Peyer's patch (tissue), 4 donors: Measurements from ENCODE around the gene IGF2R. TPM values are rescaled to one million over a fixed set of nuclear protein-coding genes. Genes with fewer than 3 reads are reported as not detected.

Source experiments
- DNase-seq, 3 donors: peaks; one replicate each; pipeline ENCODE4 v3.0.0-alpha.2; 2017 to 2019
- H3K27ac ChIP-seq, 4 donors: fragments of 200-600 bp; sonication (generic); one replicate each; pipeline ENCODE4 v1.5.1; 2016 to 2019
- H3K27me3 ChIP-seq, 2 donors: fragments of 200-600 bp; sonication (generic); one replicate each; pipeline ENCODE4 v1.5.1; 2019
- H3K36me3 ChIP-seq, 3 donors: fragments of 200-600 bp; sonication (generic); one replicate each; pipeline ENCODE4 v1.5.1; 2016 to 2019
- H3K4me1 ChIP-seq, 4 donors: fragments of 200-600 bp; sonication (generic); one replicate each; pipeline ENCODE4 v1.5.1; 2016 to 2019
- H3K4me3 ChIP-seq, 4 donors: fragments of 200-600 bp; sonication (generic); 1 replicate in 3 of 4; 2 replicates in 1 of 4; pipeline ENCODE4 v1.5.1; 2016 to 2019; ENCODE audit warnings: mild to moderate bottlenecking in 1 of 4
- H3K9me3 ChIP-seq, 4 donors: fragments of 200-600 bp; sonication (generic); one replicate each; pipeline ENCODE4 v1.5.1; 2016 to 2019; ENCODE audit warnings: mild to moderate bottlenecking in 1 of 4
- CTCF ChIP-seq, 6 experiments: fragments of 450-650 bp in 4 of 6; fragments of 200-600 bp in 2 of 6; sonication (generic) in 1 of 6; IDR thresholded peaks; one replicate each; pipeline ENCODE4 v1.5.1; 2017 to 2019; ENCODE audit warnings: antibody characterized with exemption in 6 of 6, mild to moderate bottlenecking in 3 of 6, moderate library complexity in 1 of 6
- POLR2A ChIP-seq, 2 donors: fragments of 450-650 bp; IDR thresholded peaks; one replicate each; pipeline ENCODE4 v1.5.1; 2017; ENCODE audit warnings: antibody characterized with exemption in 2 of 2, mild to moderate bottlenecking in 2 of 2, moderate library complexity in 2 of 2
- total RNA-seq, 4 donors: library from RNA; depleted of rRNA; stranded (reverse); fragments of >200 nt; gene quantifications; one replicate each; pipeline ENCODE4 v1.1.0, GENCODE V29; 2016

IGF2R gene
- total RNA-seq, 4 donors from 2014 or later: 48.7 to 86.5 (median 82.3) TPM

- Histone ChIP-seq H3K4me1 (peaks cover 0 to 6% (median 0%) of the 10 kb centered on the region in 4 donors), H3K4me3 (no peak overlapping the region), H3K27me3 (no peaks in the 10 kb centered on the region), H3K36me3 (peaks cover 0 to 97% (median 0%) of the 10 kb centered on the region in 3 donors), H3K27ac (no peak overlapping the region), H3K9me3 (no peaks in the 10 kb centered on the region)
- no peak for DNase-seq
- TF ChIP-seq CTCF (IDR thresholded peaks at IDR 0.05): no peak
- no peak for TF ChIP-seq POLR2A (IDR thresholded peaks at IDR 0.05)
These were observed 92.1 kb downstream of the IGF2R start for GRCh38 chr6:160060920-160061447.

GRCh38 chr6:160063771-160064413, 95.0 kb downstream of the IGF2R start:
- Histone ChIP-seq H3K36me3 (peaks cover 0 to 96% (median 0%) of the 10 kb centered on the region in 3 donors), H3K9me3 (no peaks in the 10 kb centered on the region), H3K4me3 (no peak overlapping the region), H3K4me1 (no peaks in the 10 kb centered on the region), H3K27ac (no peak overlapping the region), H3K27me3 (no peaks in the 10 kb centered on the region)
- no peak for DNase-seq
- TF ChIP-seq POLR2A (IDR thresholded peaks at IDR 0.05) (no peak), CTCF (IDR thresholded peaks at IDR 0.05) (no peak)

- TF ChIP-seq POLR2A (IDR thresholded peaks at IDR 0.05) (no peak), CTCF (IDR thresholded peaks at IDR 0.05) (no peak)
- H3K27ac ChIP-seq: no peak overlapping the region
- no peaks in the 10 kb centered on the region for H3K9me3 ChIP-seq
- H3K4me3 ChIP-seq: no peak overlapping the region
- peaks cover 0 to 96% (median 0%) of the 10 kb centered on the region in 3 donors for H3K36me3 ChIP-seq
- DNase-seq: no peak
- peaks cover 0 to 8% (median 0%) of the 10 kb centered on the region in 4 donors for H3K4me1 ChIP-seq
- H3K27me3 ChIP-seq: no peaks in the 10 kb centered on the region
These were observed 96.3 kb downstream of the IGF2R start for GRCh38 chr6:160065200-160065599.

- no peak overlapping the region for H3K27ac ChIP-seq
- no peak for DNase-seq
- no peaks in the 10 kb centered on the region for H3K27me3 ChIP-seq
- no peak for TF ChIP-seq POLR2A (IDR thresholded peaks at IDR 0.05)
- H3K9me3 ChIP-seq: no peaks in the 10 kb centered on the region
- H3K4me3 ChIP-seq: no peak overlapping the region
- H3K36me3 ChIP-seq: peaks cover 0 to 96% (median 0%) of the 10 kb centered on the region in 3 donors
- H3K4me1 ChIP-seq: peaks cover 0 to 13% (median 0%) of the 10 kb centered on the region in 4 donors
These were observed 98.7 kb downstream of the IGF2R start for GRCh38 chr6:160067564-160067963.

- Histone ChIP-seq H3K36me3 (peaks cover 0 to 96% (median 0%) of the 10 kb centered on the region in 3 donors), H3K4me3 (no peak overlapping the region), H3K27me3 (no peaks in the 10 kb centered on the region), H3K27ac (no peak overlapping the region), H3K9me3 (no peaks in the 10 kb centered on the region), H3K4me1 (peaks cover 0 to 13% (median 0%) of the 10 kb centered on the region in 4 donors)
- no peak for DNase-seq
- no peak for TF ChIP-seq CTCF (IDR thresholded peaks at IDR 0.05)
- no peak for TF ChIP-seq POLR2A (IDR thresholded peaks at IDR 0.05)
These were observed 99.5 kb downstream of the IGF2R start for GRCh38 chr6:160068346-160068745.

GRCh38 chr6:160069050-160069454, 100.2 kb downstream of the IGF2R start:
- Histone ChIP-seq H3K36me3 (peaks cover 0 to 96% (median 0%) of the 10 kb centered on the region in 3 donors), H3K4me1 (peaks cover 0 to 13% (median 0%) of the 10 kb centered on the region in 4 donors)
- DNase-seq: peak in 2 of 3 donors; percentile 63 to 74

More at GRCh38 chr6:160069050-160069454, 100.2 kb downstream of the IGF2R start:
- TF ChIP-seq POLR2A (IDR thresholded peaks at IDR 0.05): no peak
- TF ChIP-seq CTCF (IDR thresholded peaks at IDR 0.05): no peak
- no peak overlapping the region for H3K27ac ChIP-seq
- H3K9me3 ChIP-seq: no peaks in the 10 kb centered on the region
- H3K27me3 ChIP-seq: no peaks in the 10 kb centered on the region
- H3K4me3 ChIP-seq: no peak overlapping the region
